Measurements from ENCODE around the gene ATP6V1E1.

DNA sequence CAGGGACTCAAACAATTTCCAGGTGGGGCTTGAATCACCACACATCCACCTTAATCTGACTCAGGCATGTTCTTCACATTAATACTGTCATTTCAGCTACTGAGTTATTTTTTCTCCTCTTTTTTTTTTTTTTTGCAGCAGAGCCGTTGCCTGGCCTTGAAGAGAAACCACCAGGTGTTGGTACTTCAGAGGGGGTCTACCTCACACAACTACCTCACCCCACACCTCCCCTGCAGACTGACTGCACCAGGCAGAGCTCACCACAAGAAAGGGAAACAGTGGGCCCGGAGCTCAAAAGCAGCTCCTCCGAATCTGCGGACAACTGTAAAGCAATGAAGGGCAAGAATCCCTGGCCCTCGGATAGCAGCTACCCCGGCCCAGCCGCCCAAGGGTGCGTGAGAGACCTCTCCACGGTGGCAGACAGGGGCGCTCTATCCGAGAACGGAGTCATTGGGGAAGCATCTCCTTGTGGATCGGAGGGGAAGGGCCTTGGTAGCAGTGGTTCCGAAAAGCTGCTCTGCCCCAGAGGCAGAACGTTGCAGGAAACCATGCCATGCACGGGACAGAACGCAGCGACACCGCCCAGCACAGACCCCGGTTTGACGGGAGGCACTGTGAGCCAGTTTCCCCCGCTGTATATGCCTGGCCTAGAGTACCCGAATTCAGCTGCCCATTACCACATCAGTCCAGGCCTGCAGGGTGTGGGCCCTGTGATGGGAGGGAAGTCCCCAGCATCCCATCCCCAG lies 80.4 kb downstream of the ATP6V1E1 start:
- TF ChIP-seq, protein P1, sequence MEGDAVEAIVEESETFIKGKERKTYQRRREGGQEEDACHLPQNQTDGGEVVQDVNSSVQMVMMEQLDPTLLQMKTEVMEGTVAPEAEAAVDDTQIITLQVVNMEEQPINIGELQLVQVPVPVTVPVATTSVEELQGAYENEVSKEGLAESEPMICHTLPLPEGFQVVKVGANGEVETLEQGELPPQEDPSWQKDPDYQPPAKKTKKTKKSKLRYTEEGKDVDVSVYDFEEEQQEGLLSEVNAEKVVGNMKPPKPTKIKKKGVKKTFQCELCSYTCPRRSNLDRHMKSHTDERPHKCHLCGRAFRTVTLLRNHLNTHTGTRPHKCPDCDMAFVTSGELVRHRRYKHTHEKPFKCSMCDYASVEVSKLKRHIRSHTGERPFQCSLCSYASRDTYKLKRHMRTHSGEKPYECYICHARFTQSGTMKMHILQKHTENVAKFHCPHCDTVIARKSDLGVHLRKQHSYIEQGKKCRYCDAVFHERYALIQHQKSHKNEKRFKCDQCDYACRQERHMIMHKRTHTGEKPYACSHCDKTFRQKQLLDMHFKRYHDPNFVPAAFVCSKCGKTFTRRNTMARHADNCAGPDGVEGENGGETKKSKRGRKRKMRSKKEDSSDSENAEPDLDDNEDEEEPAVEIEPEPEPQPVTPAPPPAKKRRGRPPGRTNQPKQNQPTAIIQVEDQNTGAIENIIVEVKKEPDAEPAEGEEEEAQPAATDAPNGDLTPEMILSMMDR (IDR thresholded peaks at IDR 0.05; ENCODE audit: borderline replicate concordance, extremely low read depth, low read length, poor library complexity, severe bottlenecking), result no peak
- no peak for TF ChIP-seq EZH2 (IDR thresholded peaks at IDR 0.05; ENCODE audit: borderline replicate concordance, low read depth, low read length, severe bottlenecking)
